Uterus (tissue), 2 donors: ENCODE data around the gene MOB3A.

ENCODE experiments used
- CTCF ChIP-seq, 4 experiments: fragments of 200-600 bp in 2 of 4; fragments of 450-650 bp in 2 of 4; sonication (generic) in 2 of 4; IDR thresholded peaks; one replicate each; pipeline ENCODE4 v1.5.1; 2016 to 2019; ENCODE audit warnings: antibody characterized with exemption in 4 of 4, mild to moderate bottlenecking in 2 of 4, moderate library complexity in 1 of 4
- POLR2A ChIP-seq, 2 donors: fragments of 450-650 bp; IDR thresholded peaks; one replicate each; pipeline ENCODE4 v1.6.1; 2016; ENCODE audit warnings: antibody characterized with exemption in 2 of 2, mild to moderate bottlenecking in 1 of 2, moderate library complexity in 1 of 2

DNA sequence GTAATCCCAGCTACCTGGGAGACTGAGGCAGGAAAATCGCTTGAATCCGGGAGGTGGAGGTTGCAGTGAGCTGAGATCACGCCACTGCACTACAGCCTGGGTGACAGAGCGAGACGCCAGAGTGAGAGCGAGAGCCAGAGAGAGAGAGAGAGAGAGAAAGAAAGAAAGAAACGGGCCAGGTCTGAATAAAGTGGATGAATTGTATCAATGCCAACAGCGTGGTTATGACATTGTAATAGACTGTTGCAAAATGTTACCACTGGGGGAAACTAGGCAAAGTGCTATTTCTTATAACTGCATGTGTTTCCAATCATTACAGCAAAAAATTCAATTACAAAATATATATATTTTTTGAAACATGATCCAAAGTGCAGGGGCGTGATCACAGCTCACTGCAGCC is 68.8 kb downstream of the MOB3A start:
- no peak for TF ChIP-seq POLR2A (IDR thresholded peaks at IDR 0.05)
- no peak for TF ChIP-seq CTCF (IDR thresholded peaks at IDR 0.05)
